ENCODE results near the gene CHRNA4. TPM values are rescaled to one million over a fixed set of nuclear protein-coding genes. Genes with fewer than 3 reads are reported as not detected.

Gene CHRNA4
- total and polyA plus RNA-seq, 9 of the 15 experiments (the other 6 are each of a cell fraction or from before 2014, with no cell fraction given): not detected

DNA sequence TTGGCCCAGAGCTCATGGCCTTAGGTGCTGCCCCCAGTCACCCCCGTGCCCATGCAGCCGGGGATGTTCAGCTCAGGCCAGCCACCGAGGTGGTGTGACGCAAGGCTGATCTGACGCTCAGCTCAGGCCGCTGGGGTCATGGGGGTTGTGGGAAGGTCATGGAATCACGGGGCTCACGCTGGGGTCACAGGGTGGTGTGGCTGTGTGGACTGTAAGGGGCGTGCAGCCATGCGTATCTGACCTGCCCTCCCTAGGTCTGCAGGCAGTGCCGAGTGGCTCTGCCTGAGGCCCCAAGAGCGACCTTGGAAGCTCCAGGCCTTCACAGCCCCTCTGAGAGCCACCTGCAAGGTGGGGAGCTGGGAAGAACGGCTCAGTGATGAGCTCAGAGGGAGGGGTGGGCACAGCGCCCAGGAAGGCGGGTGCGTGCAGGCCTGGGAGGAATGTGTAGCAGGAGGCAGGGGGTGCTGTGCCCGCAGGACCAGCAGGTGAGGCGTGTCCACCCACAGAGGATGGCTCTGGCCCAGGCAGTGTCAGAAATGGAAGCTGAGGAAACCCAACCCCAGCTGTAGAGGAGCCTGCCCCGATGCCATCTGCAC is 27.8 kb downstream of the CHRNA4 start:
- H2AFZ ChIP-seq (ENCODE audit: low read depth, low read length): no peak overlapping the region
- H3K9me3 ChIP-seq (replicated peaks; ENCODE audit: control insufficient read depth, insufficient read depth, low read depth, low read length): peaks cover 7% of the 10 kb centered on the region; the same call in 1 of the 2 replicates
- no peak for TF ChIP-seq CBX2 (IDR thresholded peaks at IDR 0.05; ENCODE audit: insufficient read depth, low read length, poor library complexity, severe bottlenecking)
- TF ChIP-seq, protein P1, sequence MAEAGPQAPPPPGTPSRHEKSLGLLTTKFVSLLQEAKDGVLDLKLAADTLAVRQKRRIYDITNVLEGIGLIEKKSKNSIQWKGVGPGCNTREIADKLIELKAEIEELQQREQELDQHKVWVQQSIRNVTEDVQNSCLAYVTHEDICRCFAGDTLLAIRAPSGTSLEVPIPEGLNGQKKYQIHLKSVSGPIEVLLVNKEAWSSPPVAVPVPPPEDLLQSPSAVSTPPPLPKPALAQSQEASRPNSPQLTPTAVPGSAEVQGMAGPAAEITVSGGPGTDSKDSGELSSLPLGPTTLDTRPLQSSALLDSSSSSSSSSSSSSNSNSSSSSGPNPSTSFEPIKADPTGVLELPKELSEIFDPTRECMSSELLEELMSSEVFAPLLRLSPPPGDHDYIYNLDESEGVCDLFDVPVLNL (CRISPR knock-in tag; IDR thresholded peaks at IDR 0.05; ENCODE audit: low read depth): no peak
- no peak for TF ChIP-seq SETDB1 (IDR thresholded peaks at IDR 0.05; ENCODE audit: low read length)
- TF ChIP-seq REST (IDR thresholded peaks at IDR 0.05; ENCODE audit: borderline replicate concordance): no peak
- TF ChIP-seq REST (CRISPR knock-in tag; IDR thresholded peaks at IDR 0.05; ENCODE audit: low read depth): no peak
- TF ChIP-seq TCF7 (IDR thresholded peaks at IDR 0.05; ENCODE audit: borderline replicate concordance): no peak
- no peak for TF ChIP-seq ETV1 (tag; conservative IDR thresholded peaks at IDR 0.05; ENCODE audit: low read depth)
- no peak for TF ChIP-seq ZNF76 (CRISPR knock-in tag; IDR thresholded peaks at IDR 0.05; ENCODE audit: borderline replicate concordance)
- TF ChIP-seq ATF7 (IDR thresholded peaks at IDR 0.05): no peak
- no peak for TF ChIP-seq ZKSCAN1 (IDR thresholded peaks at IDR 0.05; ENCODE audit: low read depth, low read length)
- no peak for TF ChIP-seq PML (IDR thresholded peaks at IDR 0.05; ENCODE audit: low read length)
- TF ChIP-seq POLR2A (conservative IDR thresholded peaks at IDR 0.05): no peak
- TF ChIP-seq, protein P2, sequence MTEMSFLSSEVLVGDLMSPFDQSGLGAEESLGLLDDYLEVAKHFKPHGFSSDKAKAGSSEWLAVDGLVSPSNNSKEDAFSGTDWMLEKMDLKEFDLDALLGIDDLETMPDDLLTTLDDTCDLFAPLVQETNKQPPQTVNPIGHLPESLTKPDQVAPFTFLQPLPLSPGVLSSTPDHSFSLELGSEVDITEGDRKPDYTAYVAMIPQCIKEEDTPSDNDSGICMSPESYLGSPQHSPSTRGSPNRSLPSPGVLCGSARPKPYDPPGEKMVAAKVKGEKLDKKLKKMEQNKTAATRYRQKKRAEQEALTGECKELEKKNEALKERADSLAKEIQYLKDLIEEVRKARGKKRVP (CRISPR knock-in tag; IDR thresholded peaks at IDR 0.05): no peak
- no peak for TF ChIP-seq GATAD2B (IDR thresholded peaks at IDR 0.05; ENCODE audit: borderline replicate concordance)
- peaks cover 3 to 21% of the 10 kb centered on the region in 2 experiments; a peak in 3 of 5 replicates for H3K27me3 ChIP-seq (ENCODE audit: control insufficient read depth in 2 of 2, insufficient read depth in 2 of 2, low read length in 2 of 2)
- ChIA-PET CTCF (ENCODE audit: low intra/inter-chr PET ratio) (no interaction called here), POLR2A (no interaction called here)
- no peaks in the 10 kb centered on the region for H3K79me2 ChIP-seq (ENCODE audit: control insufficient read depth, insufficient read depth, low read length)
- H3K36me3 ChIP-seq (ENCODE audit: control insufficient read depth, insufficient read depth, low read length): no peaks in the 10 kb centered on the region
- no peak overlapping the region for H3K9ac ChIP-seq (ENCODE audit: insufficient read depth in 1 of 2, low read depth in 2 of 2, low read length in 2 of 2)
- intact Hi-C loops (cut with micrococcal nuclease) (no loop called here), in situ Hi-C loops (cut with MboI) (no loop called here)
- FAIRE-seq: no peak
- peaks cover 0 to 16% of the 10 kb centered on the region in 2 experiments; a peak in 1 of 5 replicates for H3K4me1 ChIP-seq (replicated peaks in 1 of 2; ENCODE audit: control insufficient read depth in 2 of 2, insufficient read depth in 2 of 2, low read length in 2 of 2)
- no peaks in the 10 kb centered on the region for H3K9me1 ChIP-seq (ENCODE audit: control insufficient read depth, insufficient read depth, low read length)
- H3K4me2 ChIP-seq (ENCODE audit: insufficient read depth, low read length): no peak overlapping the region
- 26% methylated on average over 19 of the region's 19 CpGs for WGBS (ENCODE audit: insufficient coverage, low coverage, missing lambda C conversion rate)
- no peak overlapping the region for H3K27ac ChIP-seq (ENCODE audit: extremely low read depth, low read depth, low read length)
- no peak for ATAC-seq
- no peak for DNase-seq (ENCODE audit: extremely low read depth in 1 of 4, low spot score in 3 of 4)
- no peak overlapping the region for H3K4me3 ChIP-seq
- no peaks in the 10 kb centered on the region for H4K20me1 ChIP-seq (replicated peaks; ENCODE audit: control insufficient read depth, insufficient read depth, low read length)
- BruUV-seq (replicated peaks): no TSS peak

All from K562 (cell line).